HG03159 (cell line): Measurements from ENCODE around the gene SLMAP.
"Not testable (repeated sequence)": the region's sequence is repeated elsewhere in the genome, so short reads cannot be mapped to it uniquely, and the experiment has no call there.

Source experiments
- ATAC-seq: cut with Tn5 transposase; IDR thresholded peaks from one replicate; pipeline ENCODE4 v1.9.1; 2021; ENCODE audit warnings: mild to moderate bottlenecking, moderate library complexity; ENCODE audit not compliant: unreplicated experiment

SLMAP gene

GRCh38 chr3:57877116-57877515 is 121.0 kb downstream of the SLMAP start:
- no peak for ATAC-seq

DNA sequence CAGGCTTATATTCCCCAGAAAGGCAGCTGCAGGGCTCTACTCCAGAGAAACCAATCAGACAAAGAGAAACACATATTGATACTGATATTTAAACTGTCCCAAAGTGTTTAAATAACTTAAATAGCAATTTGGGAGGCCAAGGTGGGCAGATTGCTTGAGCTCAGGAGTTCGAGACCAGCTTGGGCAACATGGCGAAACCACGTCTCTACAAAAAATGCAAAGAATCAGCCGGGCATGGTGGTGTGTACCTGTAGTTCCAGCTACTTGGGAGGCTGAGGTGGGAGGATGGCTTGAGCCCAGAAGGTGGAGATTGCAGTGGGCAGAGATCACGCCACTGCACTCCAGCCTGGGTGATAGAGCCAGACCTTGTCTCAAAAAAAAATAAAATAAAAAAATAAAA is 128.3 kb downstream of the SLMAP start:
- not testable (repeated sequence) for ATAC-seq

GRCh38 chr3:57889807-57890206 is 133.7 kb downstream of the SLMAP start:
- ATAC-seq, result no peak

DNA sequence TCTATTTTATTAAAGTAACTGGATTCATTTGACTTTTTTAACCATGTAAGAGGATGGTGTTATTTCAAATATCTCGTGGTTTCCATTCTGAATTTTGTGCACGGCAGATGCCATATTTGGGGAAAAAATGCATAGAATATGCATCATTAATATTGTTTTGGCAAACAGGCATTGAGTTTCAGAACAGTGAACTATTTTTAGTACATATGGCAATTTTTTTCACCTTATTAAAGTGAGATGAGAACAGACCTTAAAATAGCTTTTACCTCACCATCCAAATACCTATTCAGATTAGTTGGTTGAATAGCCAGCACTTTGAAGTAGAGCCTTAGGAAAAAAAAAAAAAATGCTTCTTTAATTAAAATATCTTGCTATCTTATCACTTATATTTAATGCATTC is 134.8 kb downstream of the SLMAP start:
- no peak for ATAC-seq

DNA sequence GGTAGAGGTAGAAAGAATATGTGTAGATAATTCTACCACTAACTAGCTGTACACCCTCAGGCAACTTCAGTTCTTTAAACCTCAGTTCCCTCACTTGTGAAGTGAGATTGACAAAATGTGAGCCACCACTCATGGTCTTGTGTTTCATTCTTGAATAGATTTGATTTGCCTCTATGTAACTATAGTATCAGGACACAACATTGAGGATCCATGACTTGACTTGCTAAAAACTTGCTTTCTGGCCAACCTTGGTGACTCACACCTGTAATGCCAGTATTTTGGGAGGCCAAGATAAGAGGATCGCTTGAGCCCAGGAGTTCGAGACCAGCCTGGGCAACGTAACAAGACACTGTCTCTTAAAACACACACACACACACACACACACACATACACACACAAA is 136.3 kb downstream of the SLMAP start:
- no peak for ATAC-seq

DNA sequence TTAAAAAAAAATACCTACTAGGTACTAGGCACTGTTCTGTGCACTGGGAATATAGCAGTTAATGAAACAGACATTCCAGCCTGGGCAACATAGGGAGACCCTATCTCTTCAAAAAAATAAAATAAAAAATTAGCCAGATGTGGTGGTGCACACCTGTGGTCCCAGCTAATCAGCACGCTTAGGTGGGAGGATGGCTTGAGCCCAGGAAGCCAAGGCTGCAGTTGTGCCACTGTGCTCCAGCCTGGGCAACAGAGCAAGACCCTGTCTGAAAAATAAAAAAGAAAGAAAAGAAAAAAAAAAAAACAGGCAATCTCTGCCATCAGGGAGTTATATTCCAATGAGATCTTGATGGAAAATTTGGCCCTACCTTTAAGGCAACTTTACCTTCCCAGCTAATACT is 137.0 kb downstream of the SLMAP start:
- ATAC-seq, result no peak

DNA sequence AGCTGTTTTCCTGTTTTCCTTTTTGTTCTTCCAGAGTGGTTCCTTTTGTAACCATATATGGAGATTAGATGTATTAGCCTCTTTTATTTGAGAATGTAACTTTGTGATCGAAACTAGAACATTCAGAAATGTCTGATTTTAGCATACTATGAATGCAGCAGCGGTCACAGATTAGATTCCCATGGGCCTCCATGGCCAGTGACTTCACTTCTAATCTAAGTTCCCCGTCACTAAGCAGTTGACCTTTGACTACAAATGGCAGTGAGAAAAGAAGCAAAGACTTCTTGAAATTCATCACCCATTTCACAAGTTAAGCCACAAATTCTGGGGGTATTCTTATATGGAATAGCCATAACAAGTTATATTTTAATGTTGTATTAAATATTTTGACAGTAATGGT is 137.6 kb downstream of the SLMAP start:
- no peak for ATAC-seq

GRCh38 chr3:57896031-57896430 is 139.9 kb downstream of the SLMAP start:
- ATAC-seq, result no peak

DNA sequence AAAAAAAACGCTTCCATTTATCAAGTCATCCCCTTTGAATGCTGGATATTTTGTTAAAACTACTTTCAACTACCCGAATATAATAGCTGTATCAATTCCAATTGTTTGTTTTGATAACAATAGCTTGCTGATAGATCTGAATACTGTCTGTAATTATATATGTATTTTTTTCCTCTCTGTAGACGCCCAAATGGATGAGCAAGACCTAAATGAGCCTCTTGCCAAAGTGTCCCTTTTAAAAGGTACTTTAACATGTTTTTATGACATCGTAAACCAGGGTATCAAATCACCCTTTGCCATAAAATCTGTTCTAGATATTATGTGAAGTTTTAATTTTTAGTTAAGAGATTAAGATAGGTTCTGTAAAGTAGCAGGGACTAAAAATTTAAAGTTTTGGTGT is 140.6 kb downstream of the SLMAP start:
- no peak for ATAC-seq

DNA sequence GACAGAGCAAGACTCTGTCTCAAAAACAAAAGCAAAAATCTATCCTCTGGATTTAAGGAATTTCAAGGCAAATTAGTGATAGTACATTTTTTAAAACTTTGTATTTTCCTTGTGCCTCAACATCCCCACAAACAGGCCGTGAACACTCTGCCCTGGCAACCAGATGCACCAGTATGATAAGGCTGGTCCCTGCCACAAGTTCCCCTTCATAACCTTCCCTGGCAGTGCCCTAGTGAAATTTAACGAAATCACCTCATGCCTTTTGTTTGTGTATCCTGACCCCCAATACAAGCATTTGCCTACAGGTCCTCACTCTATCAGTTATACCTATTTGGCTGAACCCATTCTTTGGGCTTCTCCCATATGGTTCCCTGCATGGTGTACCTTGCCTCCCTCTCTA is 144.7 kb downstream of the SLMAP start:
- ATAC-seq, result no peak

DNA sequence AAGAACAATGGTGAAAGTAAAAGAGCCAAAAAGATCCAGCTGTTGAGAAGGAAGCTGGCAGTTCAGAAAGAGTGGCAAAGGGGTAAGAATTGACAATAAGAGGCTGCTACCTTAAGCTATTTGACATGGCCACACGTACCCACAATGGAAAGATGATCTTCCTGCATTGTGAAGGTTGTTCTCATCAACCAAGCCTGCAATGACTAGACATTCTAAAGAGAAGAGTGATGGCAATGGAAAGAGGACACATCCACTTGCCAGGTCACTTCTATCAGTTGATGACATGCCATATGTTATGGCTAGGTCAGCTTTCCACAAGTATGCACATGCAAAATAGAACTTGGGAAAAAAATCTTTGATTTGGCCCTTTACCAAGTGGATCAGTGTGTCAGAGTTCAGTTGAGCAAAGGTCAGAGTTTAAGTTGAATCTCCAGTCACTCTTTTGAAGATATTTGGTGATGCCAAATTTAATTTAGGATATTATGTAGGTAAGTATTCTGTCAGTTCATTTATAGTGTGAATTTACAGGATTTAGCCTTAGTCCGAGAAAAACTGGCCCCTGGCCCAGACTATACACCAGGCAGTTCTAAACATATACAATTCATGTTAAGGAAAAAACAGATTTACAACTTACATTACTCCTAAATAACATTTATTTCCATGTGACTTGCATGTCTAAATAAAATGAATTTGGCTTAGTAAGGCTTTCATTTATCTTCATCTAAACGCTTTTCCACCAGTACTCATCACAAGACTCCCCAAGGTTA is 147.2 kb downstream of the SLMAP start:
- no peak for ATAC-seq

DNA sequence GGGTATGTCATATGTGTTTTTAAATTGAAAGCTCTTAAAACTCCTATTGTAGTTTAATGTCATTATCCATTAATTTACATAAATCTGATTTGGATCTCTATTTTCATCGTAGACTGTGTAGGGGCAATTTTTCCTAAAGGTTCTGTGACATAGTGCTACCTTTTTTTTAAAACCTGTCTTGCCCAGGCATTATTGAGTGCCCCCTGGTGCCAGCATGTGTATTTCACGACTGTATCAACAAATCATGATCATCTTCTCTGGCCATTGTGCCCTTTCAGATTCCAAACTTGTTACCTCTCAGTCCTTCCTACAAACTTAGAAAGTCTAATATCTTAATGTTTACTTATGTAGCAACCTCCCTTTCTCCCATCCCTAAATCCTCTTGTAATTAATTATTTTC is 154.9 kb downstream of the SLMAP start:
- ATAC-seq, result no peak

DNA sequence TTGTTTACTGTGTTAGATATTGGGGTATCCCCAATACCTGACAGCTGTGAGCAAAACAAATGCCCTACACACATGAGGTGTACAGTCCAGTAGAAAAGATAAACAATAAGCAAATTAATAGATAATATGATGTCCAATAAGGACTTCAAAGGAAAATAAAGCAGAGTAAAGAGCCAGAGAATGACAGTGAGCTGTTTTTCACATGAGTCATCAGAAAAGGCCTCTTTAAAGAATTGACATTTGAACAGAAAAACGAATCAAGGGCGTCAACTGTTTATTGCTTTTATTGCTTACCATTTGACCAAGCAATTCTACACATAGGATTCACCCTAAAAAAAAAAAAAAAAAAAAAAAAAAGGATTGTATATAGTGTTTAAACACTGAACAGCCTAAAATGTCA is 155.5 kb downstream of the SLMAP start:
- ATAC-seq, result no peak

DNA sequence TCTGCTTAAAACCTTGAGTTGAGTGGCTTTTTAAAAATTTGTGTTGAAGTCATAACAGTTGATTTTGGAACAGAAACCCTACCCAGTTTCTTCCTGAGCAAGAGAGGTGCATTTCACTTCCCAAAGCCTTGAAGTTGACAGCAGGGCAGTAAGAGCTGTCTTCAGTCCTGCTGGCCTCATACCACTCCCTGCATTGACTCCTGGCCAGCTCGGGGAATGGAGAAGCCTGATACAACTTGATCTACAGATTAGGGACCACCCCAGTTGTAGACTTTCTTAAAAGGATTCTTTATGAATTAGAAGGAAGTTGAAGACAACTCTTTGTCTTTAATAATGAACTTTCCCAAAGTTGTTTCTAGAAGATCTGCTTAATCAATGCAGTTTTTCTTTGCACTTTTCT is 161.5 kb downstream of the SLMAP start:
- no peak for ATAC-seq

DNA sequence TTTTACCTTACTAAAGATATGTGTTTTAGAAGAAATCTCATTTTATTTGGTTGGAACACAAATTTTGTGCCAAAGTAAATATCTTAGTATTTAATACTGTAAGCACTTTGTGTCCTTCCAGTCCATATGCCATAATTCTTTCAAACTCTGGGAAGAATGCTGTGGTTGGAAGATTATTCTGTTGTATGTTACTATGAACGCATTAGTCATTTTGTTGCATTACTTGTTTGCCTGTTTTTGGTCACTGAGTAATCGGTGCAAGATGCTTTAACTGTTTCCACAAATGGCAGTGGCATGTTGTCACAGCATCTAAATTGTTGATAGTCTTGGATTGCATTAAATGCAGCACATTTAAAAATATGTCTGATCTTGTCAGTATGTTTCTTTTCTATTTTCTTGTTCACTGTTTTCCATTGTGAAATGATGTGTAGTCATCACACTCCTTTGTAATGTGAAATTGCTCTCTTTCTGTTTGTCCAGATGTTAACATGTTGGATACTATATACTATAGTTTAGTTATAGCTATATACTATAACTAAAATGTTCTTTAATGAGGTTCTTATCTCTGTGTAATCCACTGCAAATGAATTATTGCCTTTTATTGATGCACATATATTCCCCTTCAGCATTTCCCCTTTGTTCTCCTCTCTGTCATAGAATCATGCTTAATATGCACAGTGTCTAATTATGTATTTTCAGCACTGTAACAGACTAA is 162.2 kb downstream of the SLMAP start:
- ATAC-seq, result no peak

- no peak for ATAC-seq
Measured at GRCh38 chr3:57919987-57920386, 163.9 kb downstream of the SLMAP start.

DNA sequence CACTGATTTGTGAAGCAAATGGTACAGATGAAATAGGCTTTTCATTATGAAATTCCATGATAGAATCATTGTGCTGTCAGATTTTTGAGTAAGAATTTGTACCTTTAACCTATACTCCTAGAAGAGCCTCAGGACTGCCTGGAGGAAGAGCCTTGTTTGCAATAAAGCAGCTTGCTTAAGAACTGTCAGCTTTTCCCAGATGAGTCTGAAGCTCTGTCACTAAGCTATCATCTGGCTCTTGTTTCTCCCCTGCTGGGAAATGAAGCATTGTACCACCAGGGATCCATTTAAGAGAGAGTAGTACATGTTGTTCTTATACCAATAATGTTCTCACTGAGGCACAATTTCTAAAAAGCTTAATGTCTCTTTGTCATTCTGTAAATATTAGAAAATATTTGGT is 167.0 kb downstream of the SLMAP start:
- no peak for ATAC-seq

DNA sequence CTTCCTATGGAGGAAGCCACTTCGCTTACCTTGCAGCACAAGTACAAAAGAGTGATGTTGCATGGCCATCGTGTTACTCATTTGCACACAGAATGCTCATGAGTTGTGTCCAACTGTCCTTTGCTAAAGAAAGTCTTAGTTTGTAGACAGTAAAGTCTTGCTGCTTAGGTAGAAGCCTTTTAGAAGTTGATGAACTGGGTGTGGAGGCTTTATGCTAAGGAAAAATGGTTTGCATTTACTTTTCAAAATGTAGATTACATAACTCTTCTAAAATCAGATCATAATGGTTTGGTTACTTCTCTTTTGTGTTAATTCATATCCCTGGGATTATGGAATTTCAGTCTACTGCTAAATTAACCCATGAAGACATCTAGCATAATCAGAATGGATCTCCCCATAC is 167.6 kb downstream of the SLMAP start:
- no peak for ATAC-seq

GRCh38 chr3:57927166-57927565 is 171.1 kb downstream of the SLMAP start:
- ATAC-seq, result no peak

DNA sequence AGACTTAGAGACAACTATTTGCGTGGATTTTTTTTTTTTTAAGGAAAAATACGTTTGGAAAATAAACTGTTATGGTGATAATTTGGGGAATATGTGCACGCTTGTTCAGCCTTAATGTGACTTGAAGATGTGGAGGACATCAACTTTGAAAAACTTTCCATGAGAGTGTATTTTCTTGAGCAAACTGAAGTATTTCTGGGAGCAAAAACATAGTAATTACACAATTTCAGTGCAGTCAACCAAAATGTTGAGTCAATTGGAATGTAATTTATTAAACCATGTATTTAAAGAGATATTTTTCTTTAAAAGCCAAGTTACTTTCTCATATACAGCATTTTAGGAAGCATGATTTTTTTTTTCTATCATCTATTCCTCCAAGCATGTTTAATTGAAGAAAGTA is 171.8 kb downstream of the SLMAP start:
- ATAC-seq, result no peak

GRCh38 chr3:57928511-57928910 is 172.4 kb downstream of the SLMAP start:
- ATAC-seq, result no peak

GRCh38 chr3:57929988-57930387 is 173.9 kb downstream of the SLMAP start:
- ATAC-seq, result no peak

- no peak for ATAC-seq
Measured at GRCh38 chr3:57933602-57934001, 177.5 kb downstream of the SLMAP start.
